ENCODE measurements around the gene DENR.

- TF ChIP-seq, protein P1, sequence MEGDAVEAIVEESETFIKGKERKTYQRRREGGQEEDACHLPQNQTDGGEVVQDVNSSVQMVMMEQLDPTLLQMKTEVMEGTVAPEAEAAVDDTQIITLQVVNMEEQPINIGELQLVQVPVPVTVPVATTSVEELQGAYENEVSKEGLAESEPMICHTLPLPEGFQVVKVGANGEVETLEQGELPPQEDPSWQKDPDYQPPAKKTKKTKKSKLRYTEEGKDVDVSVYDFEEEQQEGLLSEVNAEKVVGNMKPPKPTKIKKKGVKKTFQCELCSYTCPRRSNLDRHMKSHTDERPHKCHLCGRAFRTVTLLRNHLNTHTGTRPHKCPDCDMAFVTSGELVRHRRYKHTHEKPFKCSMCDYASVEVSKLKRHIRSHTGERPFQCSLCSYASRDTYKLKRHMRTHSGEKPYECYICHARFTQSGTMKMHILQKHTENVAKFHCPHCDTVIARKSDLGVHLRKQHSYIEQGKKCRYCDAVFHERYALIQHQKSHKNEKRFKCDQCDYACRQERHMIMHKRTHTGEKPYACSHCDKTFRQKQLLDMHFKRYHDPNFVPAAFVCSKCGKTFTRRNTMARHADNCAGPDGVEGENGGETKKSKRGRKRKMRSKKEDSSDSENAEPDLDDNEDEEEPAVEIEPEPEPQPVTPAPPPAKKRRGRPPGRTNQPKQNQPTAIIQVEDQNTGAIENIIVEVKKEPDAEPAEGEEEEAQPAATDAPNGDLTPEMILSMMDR (IDR thresholded peaks at IDR 0.05; ENCODE audit: poor library complexity) = peak; percentile 96
- no peak for TF ChIP-seq EZH2 (IDR thresholded peaks at IDR 0.05; ENCODE audit: borderline replicate concordance)
- TF ChIP-seq EZH2phosphoT487 (IDR thresholded peaks at IDR 0.05; ENCODE audit: low read depth, severe bottlenecking, unreplicated experiment) = no peak
Measured at GRCh38 chr12:122752464-122753318, at the start of gene DENR.
